Endodermal cell (in vitro differentiated cells): ENCODE measurements around the gene FFAR1. TPM values are rescaled to one million over a fixed set of nuclear protein-coding genes. Genes with fewer than 3 reads are reported as not detected.
"Not testable (repeated sequence)": the region's sequence is repeated elsewhere in the genome, so short reads cannot be mapped to it uniquely, and the experiment has no call there.

Experiments
- DNase-seq: peaks from one replicate; pipeline ENCODE4 v3.0.0-alpha.2; 2017
- H3K27ac ChIP-seq: 2 replicates; pipeline ENCODE4 v1.5.1; 2013; ENCODE audit warnings: mild to moderate bottlenecking, low read depth, low read length, moderate library complexity
- H3K27me3 ChIP-seq: 2 replicates; pipeline ENCODE4 v1.6.1; 2013; ENCODE audit warnings: mild to moderate bottlenecking, low read length, moderate library complexity; ENCODE audit not compliant: insufficient read depth, control insufficient read depth, poor library complexity, severe bottlenecking
- H3K36me3 ChIP-seq: 2 replicates; pipeline ENCODE4 v1.7.0; 2013; ENCODE audit warnings: mild to moderate bottlenecking, low read length, moderate library complexity; ENCODE audit not compliant: control insufficient read depth, insufficient read depth
- H3K4me1 ChIP-seq: one replicate; pipeline ENCODE4 v1.7.0; 2013; ENCODE audit warnings: low read length; ENCODE audit not compliant: control insufficient read depth, insufficient read depth
- H3K4me3 ChIP-seq: 2 replicates; pipeline ENCODE4 v1.5.1; 2013; ENCODE audit warnings: mild to moderate bottlenecking, low read length, moderate library complexity
- H3K9ac ChIP-seq: 2 replicates; pipeline ENCODE4 v1.6.1; 2013; ENCODE audit warnings: mild to moderate bottlenecking, low read length, moderate library complexity; ENCODE audit not compliant: poor library complexity, severe bottlenecking; ENCODE audit errors: extremely low read depth
- H3K9me3 ChIP-seq: 2 replicates; pipeline ENCODE4 v1.6.1; 2013; ENCODE audit warnings: mild to moderate bottlenecking, low read length, moderate library complexity; ENCODE audit not compliant: control insufficient read depth
- H3K27ac Mint-ChIP-seq: 2 replicates; pipeline ENCODE4 v1.8.0; 2020; ENCODE audit warnings: mixed read lengths
- H3K27me3 Mint-ChIP-seq: 2 replicates; pipeline ENCODE4 v1.8.0; 2021; ENCODE audit warnings: mild to moderate bottlenecking, mixed read lengths; ENCODE audit not compliant: insufficient read depth
- H3K36me3 Mint-ChIP-seq: 2 replicates; pipeline ENCODE4 v1.8.0; 2020; ENCODE audit warnings: low read depth, mixed read lengths
- H3K4me1 Mint-ChIP-seq: 2 replicates; pipeline ENCODE4 v1.8.0; 2020; ENCODE audit warnings: mixed read lengths
- H3K4me3 Mint-ChIP-seq: 2 replicates; pipeline ENCODE4 v1.8.0; 2020; ENCODE audit warnings: mild to moderate bottlenecking, moderate library complexity, mixed read lengths
- H3K9me3 Mint-ChIP-seq: 2 replicates; pipeline ENCODE4 v1.8.0; 2020; ENCODE audit warnings: mild to moderate bottlenecking, mixed read lengths
- CTCF ChIP-seq: fragments of 200-600 bp; sonication (generic); conservative IDR thresholded peaks from 2 replicates; pipeline ENCODE4 v1.5.0; 2021; ENCODE audit warnings: antibody characterized with exemption, mild to moderate bottlenecking
- WGBS, 2 experiments: methylation state at CpG; one replicate each; pipeline versions ENCODE4 v1.1.5 to v1.1.7; 2013; ENCODE audit warnings: missing lambda C conversion rate in 2 of 2, mixed read lengths in 1 of 2; ENCODE audit not compliant: insufficient coverage in 1 of 2, insufficient read length in 1 of 2; 5-methylcytosine and 5-hydroxymethylcytosine counted together
- total RNA-seq, 2 donors: library from RNA; stranded (reverse); fragmentation: NEBNext Ultra II Directional in 1 of 2; extraction: Animal tissue kit (Norgen Biotek cat#: 25700) in 1 of 2; gene quantifications; 2 replicates in 1 of 2; 3 replicates in 1 of 2; pipeline ENCODE4 v1.2.1, GENCODE V29; 2021

FFAR1 gene
- total RNA-seq, 2 donors from 2014 or later, result not detected

DNA sequence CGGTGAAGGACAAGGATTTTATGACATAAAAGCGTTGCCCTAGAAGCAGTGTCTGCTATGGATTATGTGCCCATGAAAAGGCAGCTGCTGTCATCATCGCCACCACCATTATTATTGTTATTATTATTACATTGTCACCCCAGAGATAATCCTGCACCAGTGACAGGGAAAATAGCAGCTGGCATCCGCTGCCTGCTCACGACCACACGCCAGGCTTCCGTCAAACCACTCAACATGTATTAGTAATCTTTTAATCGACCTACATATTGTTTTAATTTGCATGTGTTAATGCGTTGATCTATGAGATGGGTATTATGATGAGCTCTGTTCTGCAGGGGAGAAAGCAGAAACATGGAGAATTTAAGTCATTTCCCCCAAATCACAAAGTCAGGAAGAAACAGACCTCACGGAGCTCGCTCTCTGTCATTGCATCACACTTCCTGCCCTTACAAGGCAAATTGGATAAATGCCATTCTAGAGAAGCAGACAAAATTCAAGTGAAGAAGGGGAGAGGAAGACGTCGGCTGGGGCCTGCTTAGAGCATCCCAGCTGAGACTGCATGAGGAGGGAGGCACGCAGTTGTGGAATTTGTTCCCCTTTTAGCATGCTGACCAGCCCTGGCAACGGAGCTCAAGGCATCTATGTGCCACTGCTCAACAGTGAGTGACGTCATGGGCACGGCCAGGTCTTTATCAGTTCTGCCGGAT lies 10.3 kb downstream of the FFAR1 start, which contains the start of gene FFAR3:
Gene FFAR3, plus strand, starts transcription at position 594 of the 707 bp plus-strand sequence. CDS start 431 bp downstream, outside the sequence.
- H3K27me3 ChIP-seq, result no peaks in the 10 kb centered on the region
- H3K4me3 ChIP-seq, result no peak within 1 kb of the TSS
- Mint-ChIP-seq H3K9me3 (no peaks in the 10 kb centered on the region), H3K4me1 (peaks cover 4% of the 10 kb centered on the region), H3K27ac (no peak within 1 kb of the TSS), H3K36me3 (no peaks in the 10 kb centered on the region), H3K27me3 (peaks cover 2% of the 10 kb centered on the region), H3K4me3 (no peak within 1 kb of the TSS)
- TF ChIP-seq CTCF, result no peak
- H3K9ac ChIP-seq, result no peak within 1 kb of the TSS
- 92% methylated on average over 6 to 17 of the region's 18 CpGs for WGBS, 2 experiments
- DNase-seq, result peak; percentile 26
- no peak within 1 kb of the TSS for H3K27ac ChIP-seq
- no peaks in the 10 kb centered on the region for H3K36me3 ChIP-seq
- H3K4me1 ChIP-seq, result no peaks in the 10 kb centered on the region
- no peaks in the 10 kb centered on the region for H3K9me3 ChIP-seq

- not testable (repeated sequence) for DNase-seq, H3K4me1 Mint-ChIP-seq, H3K4me3 ChIP-seq, H3K36me3 Mint-ChIP-seq, H3K9ac ChIP-seq, H3K27me3 ChIP-seq, H3K4me3 Mint-ChIP-seq, H3K27me3 Mint-ChIP-seq, H3K27ac ChIP-seq, H3K36me3 ChIP-seq, H3K4me1 ChIP-seq, H3K27ac Mint-ChIP-seq, H3K9me3 Mint-ChIP-seq, H3K9me3 ChIP-seq
- WGBS, 2 experiments, result 87% methylated on average over 6 of the region's 16 CpGs; no CpG with 5 or more reads in 1 of the 2 experiments
- TF ChIP-seq CTCF, result peak; percentile 42
Measured at GRCh38 chr19:35358834-35359233, 11.1 kb downstream of the FFAR1 start.

DNA sequence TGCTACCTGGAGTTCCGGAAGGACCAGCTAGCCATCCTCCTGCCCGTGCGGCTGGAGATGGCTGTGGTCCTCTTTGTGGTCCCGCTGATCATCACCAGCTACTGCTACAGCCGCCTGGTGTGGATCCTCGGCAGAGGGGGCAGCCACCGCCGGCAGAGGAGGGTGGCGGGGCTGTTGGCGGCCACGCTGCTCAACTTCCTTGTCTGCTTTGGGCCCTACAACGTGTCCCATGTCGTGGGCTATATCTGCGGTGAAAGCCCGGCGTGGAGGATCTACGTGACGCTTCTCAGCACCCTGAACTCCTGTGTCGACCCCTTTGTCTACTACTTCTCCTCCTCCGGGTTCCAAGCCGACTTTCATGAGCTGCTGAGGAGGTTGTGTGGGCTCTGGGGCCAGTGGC lies 11.7 kb downstream of the FFAR1 start:
- not testable (repeated sequence) for H3K9me3 ChIP-seq, H3K36me3 Mint-ChIP-seq, H3K27me3 ChIP-seq, DNase-seq, H3K27ac ChIP-seq, H3K9me3 Mint-ChIP-seq, H3K4me3 ChIP-seq, H3K9ac ChIP-seq, H3K27ac Mint-ChIP-seq, H3K4me1 Mint-ChIP-seq, H3K36me3 ChIP-seq, H3K4me3 Mint-ChIP-seq, H3K27me3 Mint-ChIP-seq, H3K4me1 ChIP-seq
- WGBS, 2 experiments, result 93% methylated on average over 16 of the region's 21 CpGs; no CpG with 5 or more reads in 1 of the 2 experiments

DNA sequence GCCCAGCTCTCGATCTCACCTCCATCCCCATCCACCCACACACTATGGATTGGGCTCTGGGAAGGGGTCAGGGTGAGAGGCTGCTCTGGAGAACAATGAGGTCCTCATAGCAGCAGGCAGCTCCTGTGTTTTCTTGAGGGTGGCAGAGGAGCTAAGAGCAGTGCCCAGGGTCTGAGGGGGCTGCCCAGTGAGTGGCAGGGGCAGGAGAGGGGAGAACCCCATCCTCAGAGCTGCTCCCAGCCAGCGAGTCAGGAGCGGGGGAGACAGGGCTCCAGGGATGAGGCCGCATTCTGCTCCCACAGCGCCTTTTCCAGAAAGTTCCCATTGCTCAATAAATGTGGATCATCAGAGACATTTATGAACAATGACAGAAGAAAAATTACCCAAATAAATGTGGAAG lies 12.4 kb downstream of the FFAR1 start:
- not testable (repeated sequence) for H3K9me3 Mint-ChIP-seq, H3K27me3 ChIP-seq, H3K36me3 Mint-ChIP-seq, DNase-seq, H3K4me3 Mint-ChIP-seq, H3K4me1 Mint-ChIP-seq, H3K27ac ChIP-seq, H3K27ac Mint-ChIP-seq, H3K36me3 ChIP-seq, H3K27me3 Mint-ChIP-seq, H3K9ac ChIP-seq, H3K9me3 ChIP-seq, H3K4me1 ChIP-seq, H3K4me3 ChIP-seq
- 92% methylated on average over 4 of the region's 5 CpGs; no CpG with 5 or more reads in 1 of the 2 experiments for WGBS, 2 experiments
